Peyer's patch (tissue), 4 donors: ENCODE results near the gene ZNRF3. TPM values are rescaled to one million over a fixed set of nuclear protein-coding genes. Genes with fewer than 3 reads are reported as not detected.
A peak's percentile ranks its signal among the peaks of the same experiment; 100 is the strongest.

ENCODE experiments used
- DNase-seq, 3 donors: peaks; one replicate each; pipeline ENCODE4 v3.0.0-alpha.2; 2017 to 2019
- H3K27ac ChIP-seq, 4 donors: fragments of 200-600 bp; sonication (generic); one replicate each; pipeline ENCODE4 v1.5.1; 2016 to 2019
- H3K27me3 ChIP-seq, 2 donors: fragments of 200-600 bp; sonication (generic); one replicate each; pipeline ENCODE4 v1.5.1; 2019
- H3K36me3 ChIP-seq, 3 donors: fragments of 200-600 bp; sonication (generic); one replicate each; pipeline ENCODE4 v1.5.1; 2016 to 2019
- H3K4me1 ChIP-seq, 4 donors: fragments of 200-600 bp; sonication (generic); one replicate each; pipeline ENCODE4 v1.5.1; 2016 to 2019
- H3K4me3 ChIP-seq, 4 donors: fragments of 200-600 bp; sonication (generic); 1 replicate in 3 of 4; 2 replicates in 1 of 4; pipeline ENCODE4 v1.5.1; 2016 to 2019; ENCODE audit warnings: mild to moderate bottlenecking in 1 of 4
- H3K9me3 ChIP-seq, 4 donors: fragments of 200-600 bp; sonication (generic); one replicate each; pipeline ENCODE4 v1.5.1; 2016 to 2019; ENCODE audit warnings: mild to moderate bottlenecking in 1 of 4
- CTCF ChIP-seq, 6 experiments: fragments of 450-650 bp in 4 of 6; fragments of 200-600 bp in 2 of 6; sonication (generic) in 1 of 6; IDR thresholded peaks; one replicate each; pipeline ENCODE4 v1.5.1; 2017 to 2019; ENCODE audit warnings: antibody characterized with exemption in 6 of 6, mild to moderate bottlenecking in 3 of 6, moderate library complexity in 1 of 6
- POLR2A ChIP-seq, 2 donors: fragments of 450-650 bp; IDR thresholded peaks; one replicate each; pipeline ENCODE4 v1.5.1; 2017; ENCODE audit warnings: antibody characterized with exemption in 2 of 2, mild to moderate bottlenecking in 2 of 2, moderate library complexity in 2 of 2
- total RNA-seq, 4 donors: library from RNA; depleted of rRNA; stranded (reverse); fragments of >200 nt; gene quantifications; one replicate each; pipeline ENCODE4 v1.1.0, GENCODE V29; 2016

The ZNRF3 gene
- total RNA-seq, 4 donors from 2014 or later: 5.8 to 17.6 (median 8.0) TPM

- no peak for DNase-seq
- H3K4me1 ChIP-seq: peaks cover 0 to 12% (median 0%) of the 10 kb centered on the region in 4 donors
- TF ChIP-seq POLR2A (IDR thresholded peaks at IDR 0.05): no peak
- TF ChIP-seq CTCF (IDR thresholded peaks at IDR 0.05): no peak
- peaks cover 0 to 21% (median 0%) of the 10 kb centered on the region in 3 donors for H3K36me3 ChIP-seq
- no peak overlapping the region for H3K4me3 ChIP-seq
- H3K27me3 ChIP-seq: no peaks in the 10 kb centered on the region
- H3K9me3 ChIP-seq: no peaks in the 10 kb centered on the region
- peak overlapping the region in 3 of 4 donors; percentile 4 to 52 (median 41) for H3K27ac ChIP-seq
These were observed 160.7 kb downstream of the ZNRF3 start for GRCh38 chr22:29043906-29044575.

GRCh38 chr22:29044657-29045176, 161.3 kb downstream of the ZNRF3 start:
- TF ChIP-seq CTCF (IDR thresholded peaks at IDR 0.05) (no peak), POLR2A (IDR thresholded peaks at IDR 0.05) (no peak)
- H3K4me1 ChIP-seq: peaks cover 0 to 12% (median 0%) of the 10 kb centered on the region in 4 donors
- H3K27ac ChIP-seq: peak overlapping the region in 3 of 4 donors; percentile 4 to 52 (median 41)
- H3K4me3 ChIP-seq: no peak overlapping the region
- peaks cover 0 to 27% (median 0%) of the 10 kb centered on the region in 3 donors for H3K36me3 ChIP-seq
- no peaks in the 10 kb centered on the region for H3K9me3 ChIP-seq
- no peaks in the 10 kb centered on the region for H3K27me3 ChIP-seq
- DNase-seq: no peak

GRCh38 chr22:29048822-29049654, 165.7 kb downstream of the ZNRF3 start:
- Histone ChIP-seq H3K9me3 (no peaks in the 10 kb centered on the region), H3K27ac (no peak overlapping the region), H3K4me3 (no peak overlapping the region), H3K36me3 (peaks cover 0 to 38% (median 0%) of the 10 kb centered on the region in 3 donors), H3K27me3 (no peaks in the 10 kb centered on the region), H3K4me1 (no peaks in the 10 kb centered on the region)
- no peak for TF ChIP-seq POLR2A (IDR thresholded peaks at IDR 0.05)
- TF ChIP-seq CTCF (IDR thresholded peaks at IDR 0.05): no peak
- no peak for DNase-seq

- no peak for DNase-seq
- Histone ChIP-seq H3K4me3 (no peak overlapping the region), H3K9me3 (no peaks in the 10 kb centered on the region), H3K4me1 (no peaks in the 10 kb centered on the region), H3K27me3 (no peaks in the 10 kb centered on the region), H3K36me3 (peaks cover 0 to 38% (median 0%) of the 10 kb centered on the region in 3 donors), H3K27ac (no peak overlapping the region)
- TF ChIP-seq POLR2A (IDR thresholded peaks at IDR 0.05): no peak
- no peak for TF ChIP-seq CTCF (IDR thresholded peaks at IDR 0.05)
These were observed 166.4 kb downstream of the ZNRF3 start for GRCh38 chr22:29049655-29050263.

GRCh38 chr22:29050457-29050856, 167.1 kb downstream of the ZNRF3 start:
- peaks cover 0 to 38% (median 0%) of the 10 kb centered on the region in 3 donors for H3K36me3 ChIP-seq
- no peaks in the 10 kb centered on the region for H3K27me3 ChIP-seq
- H3K9me3 ChIP-seq: no peaks in the 10 kb centered on the region
- no peak overlapping the region for H3K4me3 ChIP-seq
- H3K4me1 ChIP-seq: no peaks in the 10 kb centered on the region
- TF ChIP-seq POLR2A (IDR thresholded peaks at IDR 0.05) (no peak), CTCF (IDR thresholded peaks at IDR 0.05) (no peak)
- DNase-seq: no peak
- no peak overlapping the region for H3K27ac ChIP-seq
